Dedifferentiated amniotic fluid mesenchymal stem cell (primary cell): ENCODE results near the gene NBEA.
A peak's percentile ranks its signal among the peaks of the same experiment; 100 is the strongest.

Experiments
- DNase-seq: peaks from one replicate; pipeline ENCODE4 v3.0.0-alpha.2; 2016; ENCODE audit errors: extremely low spot score

Gene NBEA

GRCh38 chr13:35567406-35567980 lies 625.4 kb downstream of the NBEA start:
- no peak for DNase-seq

DNA sequence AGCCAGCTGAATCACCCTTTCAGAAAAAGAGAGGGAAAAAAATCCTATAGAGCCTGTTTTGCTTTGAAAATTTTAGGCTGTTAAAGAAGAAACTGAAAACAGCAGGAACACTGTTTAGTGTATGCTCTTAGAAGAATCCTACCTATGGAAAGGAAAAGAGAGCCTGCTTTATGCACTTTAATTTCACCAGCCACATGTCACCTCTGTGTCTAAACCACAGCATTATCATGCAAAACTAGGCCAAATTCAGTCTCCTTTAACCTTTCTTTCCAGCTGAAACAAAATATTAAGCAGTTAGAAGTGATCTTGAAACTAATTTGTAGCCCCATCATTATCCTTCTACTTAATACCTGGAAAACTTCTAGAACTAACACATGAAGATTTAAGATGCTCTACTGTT lies 631.6 kb downstream of the NBEA start:
- no peak for DNase-seq

- DNase-seq, result no peak
Observed at GRCh38 chr13:35592457-35592856, 650.4 kb downstream of the NBEA start.

DNA sequence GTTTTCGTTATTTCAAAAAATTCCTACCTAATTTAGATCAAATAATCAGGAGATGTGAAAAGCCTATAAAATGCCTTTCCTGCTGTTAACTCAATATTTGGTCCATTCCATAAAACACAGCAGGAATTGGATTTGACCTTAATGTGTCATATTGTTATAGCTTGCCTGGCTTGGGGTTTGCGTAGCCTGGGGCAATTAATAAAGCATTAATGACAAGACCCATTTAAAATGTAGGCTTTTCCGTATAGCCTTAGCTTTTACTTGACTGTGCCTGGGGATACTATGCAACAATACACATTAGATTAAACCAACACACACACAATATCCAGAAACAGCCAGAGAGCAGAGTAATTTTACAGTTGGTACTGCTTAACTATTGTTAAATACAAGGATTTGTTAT lies 651.6 kb downstream of the NBEA start:
- DNase-seq, result no peak

- peak; percentile 25 for DNase-seq
Observed at GRCh38 chr13:35594096-35594495, 652.0 kb downstream of the NBEA start.

GRCh38 chr13:35595181-35595580 lies 653.1 kb downstream of the NBEA start:
- DNase-seq, result no peak

DNA sequence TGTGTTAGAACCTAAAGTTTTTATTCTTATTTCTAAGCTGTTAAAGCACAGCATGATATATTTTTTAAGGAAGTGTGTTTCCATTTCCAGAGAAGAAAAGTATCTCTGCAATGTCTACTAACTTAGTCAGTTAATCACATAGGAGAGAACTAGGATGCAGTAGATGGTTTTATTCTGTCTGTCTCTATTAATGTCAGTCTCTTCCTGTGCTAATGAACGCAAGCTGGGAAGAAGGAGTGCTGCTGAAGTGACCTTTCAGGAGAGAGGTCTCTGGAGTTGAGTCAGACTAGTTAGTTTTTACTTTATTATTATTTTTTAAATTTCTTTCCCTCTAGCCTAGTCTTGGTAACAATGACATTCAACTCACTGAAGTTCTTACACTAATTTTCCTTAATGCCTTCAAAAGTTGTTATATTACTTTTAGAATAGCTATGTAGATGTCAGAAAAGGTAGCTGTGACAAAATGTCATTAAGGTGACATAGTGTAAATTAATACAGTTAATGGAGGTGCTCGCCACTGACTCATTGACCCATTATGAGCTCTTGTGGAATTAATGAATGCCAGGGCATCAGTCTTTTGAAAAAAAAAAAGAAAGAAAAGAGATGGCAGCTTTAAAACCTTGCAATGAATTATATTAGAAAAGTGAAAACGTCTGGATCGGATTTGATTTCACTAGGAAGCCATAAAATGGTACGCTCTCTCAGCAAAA lies 654.4 kb downstream of the NBEA start:
- no peak for DNase-seq

DNA sequence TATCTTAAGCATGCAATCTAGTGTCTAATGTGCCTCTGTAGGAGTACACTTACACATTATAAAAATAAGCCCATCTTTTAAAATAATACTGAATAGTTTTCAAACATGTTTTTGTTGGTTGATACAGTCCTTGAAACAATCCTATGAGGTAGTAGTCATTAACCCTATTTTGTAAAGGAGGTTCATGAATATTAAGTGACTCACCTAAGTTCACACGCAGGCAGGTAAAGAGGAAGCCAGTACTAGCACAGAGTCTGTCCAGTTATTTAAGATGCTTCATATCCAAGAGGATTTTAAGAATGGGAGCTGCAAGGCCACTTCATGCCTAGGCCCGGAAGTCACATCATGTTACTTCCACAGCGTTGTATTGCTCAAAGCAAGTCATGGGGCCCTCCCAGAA lies 655.4 kb downstream of the NBEA start:
- no peak for DNase-seq

- no peak for DNase-seq
Observed at GRCh38 chr13:35598233-35598632, 656.2 kb downstream of the NBEA start.

DNA sequence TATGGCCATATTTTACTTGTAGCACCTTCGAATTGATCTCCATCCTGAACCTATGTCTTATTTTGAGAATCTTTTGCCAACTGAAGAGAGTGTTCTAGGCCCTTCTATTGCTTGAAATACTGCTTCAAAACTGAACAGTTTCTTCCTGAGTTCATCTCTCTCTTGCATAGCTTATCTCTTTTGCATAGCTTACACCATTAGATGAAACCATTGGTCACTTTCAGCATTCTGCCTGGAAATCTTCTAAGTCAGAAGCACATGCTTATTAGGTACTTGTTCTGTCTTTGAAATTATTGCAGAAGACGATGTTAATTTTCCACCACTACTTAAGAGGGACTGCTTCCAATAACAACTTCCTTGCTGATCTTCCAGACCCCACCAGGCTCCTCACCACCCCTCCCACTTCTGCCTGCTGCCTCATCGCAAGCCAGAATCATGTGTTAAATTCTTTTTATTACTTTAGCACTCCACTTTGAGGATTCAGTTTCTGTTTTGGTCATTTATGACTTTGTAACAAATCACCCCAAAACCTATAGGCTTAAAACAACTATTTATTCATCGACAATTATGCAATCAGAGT lies 656.8 kb downstream of the NBEA start:
- no peak for DNase-seq

DNA sequence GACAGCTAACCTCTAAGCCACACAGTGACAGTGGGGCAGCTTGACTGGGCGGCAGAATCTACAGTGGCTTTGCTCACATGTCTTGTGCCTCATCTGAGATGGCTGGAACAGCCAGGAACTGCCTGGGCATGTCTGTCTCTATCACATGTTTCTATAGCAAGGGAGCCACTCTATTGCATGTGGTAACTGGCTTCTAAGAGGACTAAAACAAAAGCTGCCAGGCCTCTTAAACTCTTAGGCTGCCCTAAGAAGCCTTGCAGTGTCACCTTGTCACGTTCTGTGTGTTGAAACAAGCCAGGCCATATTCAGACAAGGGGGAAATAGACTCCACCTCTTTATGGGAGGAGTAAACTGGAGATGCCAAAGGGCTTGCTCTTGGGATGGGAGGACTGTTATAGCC lies 657.3 kb downstream of the NBEA start:
- DNase-seq, result no peak

DNA sequence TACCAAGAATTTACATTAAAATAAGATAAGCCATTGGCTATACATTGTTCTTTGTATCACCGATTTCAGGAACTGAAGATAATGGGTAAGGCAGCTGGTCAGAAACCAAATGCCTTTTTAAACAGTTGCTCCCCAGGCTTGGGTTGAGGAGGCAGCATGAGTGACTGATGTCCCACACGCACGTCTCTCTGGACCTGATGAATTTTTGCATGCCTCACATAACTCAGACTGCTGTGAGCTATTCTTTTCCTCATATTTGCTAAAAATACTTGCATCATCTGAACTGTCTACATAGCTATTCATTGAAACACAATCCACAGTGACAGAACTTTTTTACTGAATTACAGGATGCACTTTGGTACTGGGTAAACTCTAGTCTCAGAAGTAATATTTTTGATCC lies 658.1 kb downstream of the NBEA start:
- peak; percentile 78 for DNase-seq

- no peak for DNase-seq
Observed at GRCh38 chr13:35603593-35604285, 661.7 kb downstream of the NBEA start.

DNA sequence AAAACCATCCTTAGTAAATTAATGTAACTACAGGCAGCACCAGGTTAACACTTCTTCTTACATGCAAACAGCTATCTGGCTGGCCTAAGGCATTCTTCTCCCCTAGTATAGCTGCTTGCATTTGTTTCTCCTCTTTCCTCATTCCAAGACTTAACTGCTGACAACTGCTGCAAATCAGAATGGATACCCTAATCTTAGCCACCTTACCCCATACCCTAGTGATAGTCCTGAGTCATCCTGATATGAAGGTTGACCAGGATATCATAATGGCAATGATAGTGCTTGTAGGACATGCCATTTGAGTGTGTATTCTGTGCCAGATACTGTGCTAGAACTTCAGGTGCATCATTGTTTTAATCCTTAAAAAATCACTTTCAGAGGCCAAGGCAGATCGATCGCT lies 672.6 kb downstream of the NBEA start:
- DNase-seq, result no peak

GRCh38 chr13:35617420-35617819 lies 675.4 kb downstream of the NBEA start:
- no peak for DNase-seq

GRCh38 chr13:35618565-35619083 lies 676.6 kb downstream of the NBEA start:
- no peak for DNase-seq

GRCh38 chr13:35621989-35622388 lies 679.9 kb downstream of the NBEA start:
- no peak for DNase-seq

GRCh38 chr13:35629026-35629425 lies 687.0 kb downstream of the NBEA start:
- DNase-seq, result no peak

DNA sequence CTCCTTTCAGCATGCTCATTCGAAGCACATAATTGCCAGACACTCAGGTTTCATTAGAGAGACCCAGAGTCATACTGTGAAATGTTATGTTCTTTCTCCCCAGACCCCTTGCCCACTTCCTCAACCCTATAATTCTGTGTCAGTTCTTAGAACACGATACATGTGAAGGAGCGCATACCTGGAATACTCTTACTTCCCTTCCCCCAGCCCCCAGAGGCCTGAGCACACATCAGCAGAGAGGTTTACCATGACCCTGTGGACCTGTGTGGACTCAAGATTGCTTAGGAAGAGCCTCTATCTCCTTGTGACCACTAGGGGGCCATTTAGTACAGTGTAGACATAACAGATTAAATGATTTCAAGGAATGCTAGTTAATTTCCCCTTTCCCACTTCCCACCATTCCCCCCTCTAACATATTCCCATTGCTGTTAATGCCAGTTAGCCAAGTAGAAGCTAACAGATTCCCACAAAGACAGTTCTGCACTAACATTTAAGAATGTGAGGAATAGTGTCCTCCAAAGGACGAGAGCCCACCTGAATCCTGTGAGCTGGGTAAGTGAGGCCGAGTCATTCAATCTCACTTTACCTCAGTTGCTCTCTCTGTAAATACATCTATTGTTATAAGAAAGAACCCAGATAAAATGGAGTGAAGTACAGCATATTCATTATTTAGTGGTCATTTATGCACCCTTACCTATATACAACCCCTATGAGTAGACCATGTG lies 688.6 kb downstream of the NBEA start:
- DNase-seq, result peak; percentile 75

GRCh38 chr13:35631666-35632065 lies 689.6 kb downstream of the NBEA start:
- no peak for DNase-seq

- no peak for DNase-seq
Observed at GRCh38 chr13:35643625-35644024, 701.6 kb downstream of the NBEA start.
